HL-60 (cell line): Measurements from ENCODE around the gene AMPD3.

Source experiments
- CTCF ChIP-seq: IDR thresholded peaks from one replicate; pipeline ENCODE4 v1.5.1; 2011; ENCODE audit warnings: low read length, control low read depth, inconsistent platforms; ENCODE audit not compliant: insufficient read depth
- POLR2AphosphoS5 ChIP-seq: IDR thresholded peaks from 2 replicates; pipeline ENCODE4 v1.6.1; 2012; ENCODE audit warnings: low read depth
- TF ChIP-seq, protein P1 (sequence below): IDR thresholded peaks from 2 replicates; pipeline ENCODE4 v1.6.1; 2012; ENCODE audit warnings: low read depth; ENCODE audit not compliant: insufficient replicate concordance

DNA sequence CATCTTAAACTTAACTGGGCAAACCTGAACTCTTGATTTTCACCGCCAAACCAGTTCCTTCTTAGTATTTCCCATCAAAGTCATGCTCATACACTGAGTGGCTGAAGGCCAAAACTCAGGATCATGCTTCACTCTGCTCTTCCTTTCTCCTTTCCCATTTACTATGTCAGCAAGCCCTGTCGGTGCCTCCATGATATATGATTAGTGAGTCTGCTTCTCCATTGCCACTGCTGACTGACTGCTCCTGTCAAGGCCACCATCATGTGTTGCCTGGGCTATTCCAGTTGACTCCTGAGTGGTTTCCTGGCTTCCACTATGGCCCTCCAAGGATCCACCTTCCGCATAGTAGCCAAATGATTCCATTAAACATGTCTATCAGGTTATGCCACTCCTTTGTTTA lies 42.8 kb upstream of the AMPD3 start:
- TF ChIP-seq CTCF (no peak), POLR2AphosphoS5 (no peak)
- TF ChIP-seq, protein P1, sequence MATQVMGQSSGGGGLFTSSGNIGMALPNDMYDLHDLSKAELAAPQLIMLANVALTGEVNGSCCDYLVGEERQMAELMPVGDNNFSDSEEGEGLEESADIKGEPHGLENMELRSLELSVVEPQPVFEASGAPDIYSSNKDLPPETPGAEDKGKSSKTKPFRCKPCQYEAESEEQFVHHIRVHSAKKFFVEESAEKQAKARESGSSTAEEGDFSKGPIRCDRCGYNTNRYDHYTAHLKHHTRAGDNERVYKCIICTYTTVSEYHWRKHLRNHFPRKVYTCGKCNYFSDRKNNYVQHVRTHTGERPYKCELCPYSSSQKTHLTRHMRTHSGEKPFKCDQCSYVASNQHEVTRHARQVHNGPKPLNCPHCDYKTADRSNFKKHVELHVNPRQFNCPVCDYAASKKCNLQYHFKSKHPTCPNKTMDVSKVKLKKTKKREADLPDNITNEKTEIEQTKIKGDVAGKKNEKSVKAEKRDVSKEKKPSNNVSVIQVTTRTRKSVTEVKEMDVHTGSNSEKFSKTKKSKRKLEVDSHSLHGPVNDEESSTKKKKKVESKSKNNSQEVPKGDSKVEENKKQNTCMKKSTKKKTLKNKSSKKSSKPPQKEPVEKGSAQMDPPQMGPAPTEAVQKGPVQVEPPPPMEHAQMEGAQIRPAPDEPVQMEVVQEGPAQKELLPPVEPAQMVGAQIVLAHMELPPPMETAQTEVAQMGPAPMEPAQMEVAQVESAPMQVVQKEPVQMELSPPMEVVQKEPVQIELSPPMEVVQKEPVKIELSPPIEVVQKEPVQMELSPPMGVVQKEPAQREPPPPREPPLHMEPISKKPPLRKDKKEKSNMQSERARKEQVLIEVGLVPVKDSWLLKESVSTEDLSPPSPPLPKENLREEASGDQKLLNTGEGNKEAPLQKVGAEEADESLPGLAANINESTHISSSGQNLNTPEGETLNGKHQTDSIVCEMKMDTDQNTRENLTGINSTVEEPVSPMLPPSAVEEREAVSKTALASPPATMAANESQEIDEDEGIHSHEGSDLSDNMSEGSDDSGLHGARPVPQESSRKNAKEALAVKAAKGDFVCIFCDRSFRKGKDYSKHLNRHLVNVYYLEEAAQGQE = no peak
